Gastroesophageal sphincter (tissue), 4 donors: ENCODE results near the gene SPATS2L. TPM values are rescaled to one million over a fixed set of nuclear protein-coding genes. Genes with fewer than 3 reads are reported as not detected.

ENCODE experiments used
- ATAC-seq: fragments of 150-250 bp; one replicate; pipeline ENCODE4 v1.9.1; 2016; ENCODE audit warnings: mild to moderate bottlenecking, moderate library complexity
- H3K27ac ChIP-seq, 4 donors: fragments of 200-600 bp; sonication (generic) in 3 of 4; 1 replicate in 3 of 4; 2 replicates in 1 of 4; pipeline ENCODE4 v1.5.1; 2016 to 2019
- H3K27me3 ChIP-seq: fragments of 200-600 bp; sonication (generic); one replicate; pipeline ENCODE4 v1.5.1; 2019
- H3K36me3 ChIP-seq, 2 donors: fragments of 200-600 bp; sonication (generic); one replicate each; pipeline ENCODE4 v1.5.1; 2019; ENCODE audit warnings: control low read depth in 1 of 2
- H3K4me1 ChIP-seq, 3 donors: fragments of 200-600 bp; sonication (generic); 1 replicate in 2 of 3; 2 replicates in 1 of 3; pipeline ENCODE4 v1.5.1; 2016 to 2019; ENCODE audit warnings: control low read depth in 2 of 3
- H3K4me3 ChIP-seq, 2 donors: fragments of 200-600 bp; sonication (generic); one replicate each; pipeline ENCODE4 v1.5.1; 2019; ENCODE audit warnings: mild to moderate bottlenecking in 1 of 2, moderate library complexity in 1 of 2
- H3K9me3 ChIP-seq, 3 donors: fragments of 200-600 bp; sonication (generic); one replicate each; pipeline ENCODE4 v1.5.1; 2017 to 2019; ENCODE audit warnings: control low read depth in 2 of 3
- CTCF ChIP-seq, 4 experiments: fragments of 200-600 bp in 2 of 4; fragments of 450-650 bp in 2 of 4; sonication (generic) in 1 of 4; IDR thresholded peaks; one replicate each; pipeline ENCODE4 v1.5.1; 2017 to 2019; ENCODE audit warnings: antibody characterized with exemption in 4 of 4, mild to moderate bottlenecking in 2 of 4, moderate library complexity in 2 of 4
- EP300 ChIP-seq: sonication (generic); formaldehyde crosslinking; IDR thresholded peaks from one replicate; pipeline ENCODE4 v1.6.1; 2017; ENCODE audit warnings: antibody characterized with exemption, mild to moderate bottlenecking
- POLR2A ChIP-seq, 2 donors: fragments of 450-650 bp; IDR thresholded peaks; one replicate each; pipeline ENCODE4 v1.6.1; 2017; ENCODE audit warnings: antibody characterized with exemption in 2 of 2, mild to moderate bottlenecking in 2 of 2, moderate library complexity in 1 of 2
- POLR2AphosphoS5 ChIP-seq: sonication (generic); formaldehyde crosslinking; IDR thresholded peaks from one replicate; pipeline ENCODE4 v1.6.1; 2017; ENCODE audit warnings: antibody characterized with exemption
- WGBS, 2 donors: methylation state at CpG; one replicate each; pipeline ENCODE4 v1.1.5; 2018; ENCODE audit warnings: low coverage in 1 of 2; 5-methylcytosine and 5-hydroxymethylcytosine counted together
- total RNA-seq, 4 donors: library from RNA; depleted of rRNA; stranded (reverse); fragments of >200 nt; gene quantifications; one replicate each; pipeline ENCODE4 v1.1.0, GENCODE V29; 2016

Gene SPATS2L
- total RNA-seq, 4 donors from 2014 or later, result 50.6 to 120 (median 91.5) TPM

- WGBS, 2 donors, result 86% methylated on average over 2 of the region's 2 CpGs; no CpG with 5 or more reads in 1 of the 2 donors
- no peak for TF ChIP-seq POLR2AphosphoS5
- no peak for TF ChIP-seq CTCF (IDR thresholded peaks at IDR 0.05)
- TF ChIP-seq EP300, result no peak
- no peak for TF ChIP-seq POLR2A (IDR thresholded peaks at IDR 0.05)
- H3K27ac ChIP-seq, result no peak overlapping the region
These were observed 143.8 kb downstream of the SPATS2L start for GRCh38 chr2:200450288-200450687.

GRCh38 chr2:200451511-200451910 is 145.0 kb downstream of the SPATS2L start:
- 71 to 95% methylated on average over 1 to 2 of the region's 2 CpGs for WGBS, 2 donors

More at GRCh38 chr2:200450288-200450687, 143.8 kb downstream of the SPATS2L start:
- H3K4me1 ChIP-seq, result peaks cover 0 to 2% (median 0%) of the 10 kb centered on the region in 3 donors
- H3K27me3 ChIP-seq, result no peaks in the 10 kb centered on the region
- ATAC-seq, result no peak
- H3K4me3 ChIP-seq, result no peak overlapping the region
- H3K36me3 ChIP-seq, result peaks cover 0 to 33% of the 10 kb centered on the region in 2 donors
- H3K9me3 ChIP-seq, result no peaks in the 10 kb centered on the region

GRCh38 chr2:200452377-200452776 is 145.9 kb downstream of the SPATS2L start:
- no peak overlapping the region for H3K27ac ChIP-seq
- no peaks in the 10 kb centered on the region for H3K27me3 ChIP-seq
- no peak overlapping the region for H3K4me3 ChIP-seq
- no peaks in the 10 kb centered on the region for H3K9me3 ChIP-seq
- H3K4me1 ChIP-seq, result peaks cover 0 to 16% (median 0%) of the 10 kb centered on the region in 3 donors
- H3K36me3 ChIP-seq, result peaks cover 0 to 23% of the 10 kb centered on the region in 2 donors
- ATAC-seq, result no peak
- no peak for TF ChIP-seq CTCF (IDR thresholded peaks at IDR 0.05)
- TF ChIP-seq EP300, result no peak
- no peak for TF ChIP-seq POLR2A (IDR thresholded peaks at IDR 0.05)
- TF ChIP-seq POLR2AphosphoS5, result no peak
- 100% methylated on average over 1 to 2 of the region's 2 CpGs for WGBS, 2 donors

More at GRCh38 chr2:200451511-200451910, 145.0 kb downstream of the SPATS2L start:
- H3K27me3 ChIP-seq, result no peaks in the 10 kb centered on the region
- no peak overlapping the region for H3K4me3 ChIP-seq
- H3K36me3 ChIP-seq, result peaks cover 0 to 24% of the 10 kb centered on the region in 2 donors
- no peak for ATAC-seq
- H3K9me3 ChIP-seq, result no peaks in the 10 kb centered on the region
- H3K4me1 ChIP-seq, result peaks cover 0 to 14% (median 0%) of the 10 kb centered on the region in 3 donors
- TF ChIP-seq POLR2AphosphoS5 (no peak), CTCF (IDR thresholded peaks at IDR 0.05) (no peak), EP300 (no peak), POLR2A (IDR thresholded peaks at IDR 0.05) (no peak)
- H3K27ac ChIP-seq, result no peak overlapping the region

GRCh38 chr2:200453142-200453852 is 146.8 kb downstream of the SPATS2L start:
- WGBS, 2 donors, result 88 to 93% methylated on average over 3 to 8 of the region's 8 CpGs
- TF ChIP-seq POLR2AphosphoS5, result no peak
- TF ChIP-seq POLR2A (IDR thresholded peaks at IDR 0.05), result no peak
- TF ChIP-seq EP300, result no peak
- no peak for TF ChIP-seq CTCF (IDR thresholded peaks at IDR 0.05)
- Histone ChIP-seq H3K4me1 (peaks cover 0 to 16% (median 0%) of the 10 kb centered on the region in 3 donors), H3K36me3 (peaks cover 0 to 23% of the 10 kb centered on the region in 2 donors), H3K27me3 (no peaks in the 10 kb centered on the region), H3K9me3 (no peaks in the 10 kb centered on the region), H3K4me3 (no peak overlapping the region), H3K27ac (no peak overlapping the region)
- ATAC-seq, result no peak
